ENCODE data around the gene RALBP1.
A peak's percentile ranks its signal among the peaks of the same experiment; 100 is the strongest.

Gene RALBP1

DNA sequence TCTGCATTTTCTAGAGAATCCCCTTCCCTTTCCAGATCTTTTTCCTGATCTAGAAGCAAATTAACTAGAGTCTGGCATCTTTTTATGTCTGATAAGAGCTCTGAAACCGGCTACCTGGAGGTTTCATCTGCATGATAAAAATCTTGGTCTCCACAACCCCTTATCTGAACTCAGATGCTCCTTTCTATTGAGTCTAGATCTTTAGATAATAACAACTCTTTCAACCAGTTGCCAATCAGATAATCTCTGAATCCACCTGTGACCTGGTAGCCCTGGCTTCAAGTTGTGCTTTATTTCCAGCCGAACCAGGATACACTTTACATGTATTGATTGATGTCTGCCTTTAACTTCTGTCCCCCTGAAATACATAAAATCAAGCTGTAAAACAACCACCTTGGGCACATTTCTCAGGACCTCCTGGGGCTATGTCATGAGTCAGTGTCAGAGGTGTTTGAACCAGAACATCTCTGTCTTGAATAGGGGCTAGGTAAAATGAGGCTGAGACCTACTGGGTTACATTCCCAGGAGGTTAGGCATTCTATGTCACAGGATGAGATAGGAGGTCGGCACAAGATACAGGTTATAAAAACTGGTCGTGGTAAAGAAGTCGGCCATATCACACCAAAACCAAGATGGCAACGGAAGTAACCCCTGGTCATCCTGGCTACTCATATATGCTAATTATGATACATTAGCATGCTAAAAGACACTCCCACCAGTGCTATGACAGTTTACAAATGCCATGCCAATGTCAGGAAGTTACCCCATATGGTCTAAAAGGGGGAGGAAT, 20.8 kb downstream of the RALBP1 start:
- no peaks in the 10 kb centered on the region for H3K27me3 Mint-ChIP-seq
- H3K27ac Mint-ChIP-seq = peak overlapping the region in 1 of 2 donors; percentile 26
- no peak overlapping the region for H3K4me3 Mint-ChIP-seq
- H3K9me3 Mint-ChIP-seq = no peaks in the 10 kb centered on the region
- H3K4me1 Mint-ChIP-seq (ENCODE audit: low read depth in 2 of 2) = peaks cover 27 to 43% of the 10 kb centered on the region in 2 donors
- peaks cover 9% of the 10 kb centered on the region for H3K36me3 Mint-ChIP-seq (ENCODE audit: insufficient read depth)
- ATAC-seq (replicated peaks) (no peak), DNase-seq (no peak)

GRCh38 chr18:9506046-9506792, 30.9 kb downstream of the RALBP1 start:
- H3K27me3 Mint-ChIP-seq = no peaks in the 10 kb centered on the region
- no peak overlapping the region for H3K4me3 Mint-ChIP-seq
- H3K27ac Mint-ChIP-seq = no peak overlapping the region
- no peaks in the 10 kb centered on the region for H3K36me3 Mint-ChIP-seq (ENCODE audit: insufficient read depth)
- H3K9me3 Mint-ChIP-seq = no peaks in the 10 kb centered on the region
- peaks cover 17 to 43% of the 10 kb centered on the region in 2 donors for H3K4me1 Mint-ChIP-seq (ENCODE audit: low read depth in 2 of 2)
- ATAC-seq (replicated peaks) (no peak), DNase-seq (no peak)

DNA sequence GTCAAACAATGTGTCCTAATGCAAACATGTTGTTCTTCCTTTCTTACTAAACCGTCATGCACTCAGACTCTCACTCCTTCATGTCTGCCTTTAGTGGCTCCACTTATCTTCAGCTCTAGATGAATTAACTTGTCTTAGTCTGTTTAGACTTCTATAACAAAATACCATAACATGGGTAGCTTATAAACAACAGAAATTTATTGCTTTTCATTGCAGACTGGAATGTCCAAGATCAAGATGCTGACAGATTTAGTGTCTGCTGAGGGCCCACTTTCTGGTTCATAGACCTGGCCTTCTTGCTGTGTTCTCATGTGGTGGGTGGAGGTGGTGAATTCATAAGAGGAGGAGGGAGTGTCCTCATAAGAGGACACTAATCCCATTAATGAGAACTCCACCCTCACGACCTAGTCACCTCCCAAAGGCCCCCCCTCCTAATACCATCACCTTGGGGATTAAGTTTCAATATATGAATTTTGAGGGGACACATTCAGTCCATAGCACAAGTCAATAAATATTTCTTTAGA, 32.3 kb downstream of the RALBP1 start:
- no peak for DNase-seq
- no peaks in the 10 kb centered on the region for H3K27me3 Mint-ChIP-seq
- H3K36me3 Mint-ChIP-seq (ENCODE audit: insufficient read depth) = no peaks in the 10 kb centered on the region
- ATAC-seq (replicated peaks) = no peak
- H3K4me1 Mint-ChIP-seq (ENCODE audit: low read depth in 2 of 2) = peaks cover 19 to 42% of the 10 kb centered on the region in 2 donors
- peak overlapping the region; percentile 21 to 93 for H3K27ac Mint-ChIP-seq
- H3K4me3 Mint-ChIP-seq = no peak overlapping the region
- no peaks in the 10 kb centered on the region for H3K9me3 Mint-ChIP-seq

DNA sequence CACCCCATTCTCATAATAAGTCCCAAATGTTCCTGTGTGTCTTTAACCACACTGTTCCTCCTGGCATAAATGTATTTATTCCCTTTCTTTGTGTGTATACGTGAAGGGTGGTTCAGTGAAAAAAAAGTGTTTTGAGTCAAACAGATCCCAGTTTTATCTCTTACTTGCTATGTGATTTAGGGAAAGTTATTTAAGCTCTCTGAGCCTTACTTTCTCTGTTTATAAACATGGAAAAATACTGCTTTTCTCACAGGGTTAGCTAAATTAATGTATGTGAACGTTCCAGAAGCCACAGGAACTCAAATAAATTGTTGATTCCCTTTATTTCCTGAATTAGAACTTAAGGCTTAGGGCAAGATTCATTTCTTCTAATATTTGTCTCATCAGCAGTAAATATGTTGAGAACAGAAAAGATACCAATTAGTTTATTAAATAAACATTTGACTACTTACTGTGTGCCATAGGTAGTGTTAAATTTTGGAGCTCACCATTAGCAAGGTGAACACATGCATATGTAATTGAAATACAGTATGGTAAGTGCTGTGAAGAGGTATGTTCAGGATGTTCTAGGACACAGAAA, 33.2 kb downstream of the RALBP1 start:
- ATAC-seq (replicated peaks) (no peak), DNase-seq (no peak)
- Mint-ChIP-seq H3K36me3 (ENCODE audit: insufficient read depth) (peaks cover 3% of the 10 kb centered on the region), H3K4me3 (no peak overlapping the region), H3K4me1 (ENCODE audit: low read depth in 2 of 2) (peaks cover 17 to 36% of the 10 kb centered on the region in 2 donors), H3K9me3 (no peaks in the 10 kb centered on the region), H3K27ac (peak overlapping the region; percentile 30 to 93), H3K27me3 (no peaks in the 10 kb centered on the region)

GRCh38 chr18:9513971-9514512, 38.7 kb downstream of the RALBP1 start:
- ATAC-seq (replicated peaks) (no peak), DNase-seq (no peak)
- Mint-ChIP-seq H3K9me3 (no peaks in the 10 kb centered on the region), H3K36me3 (ENCODE audit: insufficient read depth) (peaks cover 13% of the 10 kb centered on the region), H3K4me1 (ENCODE audit: low read depth in 2 of 2) (peaks cover 3 to 7% of the 10 kb centered on the region in 2 donors), H3K27ac (no peak overlapping the region), H3K27me3 (no peaks in the 10 kb centered on the region), H3K4me3 (no peak overlapping the region)

- Mint-ChIP-seq H3K4me3 (no peak overlapping the region), H3K27ac (no peak overlapping the region), H3K27me3 (no peaks in the 10 kb centered on the region), H3K36me3 (ENCODE audit: insufficient read depth) (peaks cover 13% of the 10 kb centered on the region), H3K9me3 (no peaks in the 10 kb centered on the region), H3K4me1 (ENCODE audit: low read depth in 2 of 2) (peaks cover under 1 to 4% of the 10 kb centered on the region in 2 donors)
- ATAC-seq (replicated peaks) (peak; percentile 67), DNase-seq (peak; percentile 8 to 20 (median 15))
Measured at GRCh38 chr18:9516437-9517064, 41.2 kb downstream of the RALBP1 start.

DNA sequence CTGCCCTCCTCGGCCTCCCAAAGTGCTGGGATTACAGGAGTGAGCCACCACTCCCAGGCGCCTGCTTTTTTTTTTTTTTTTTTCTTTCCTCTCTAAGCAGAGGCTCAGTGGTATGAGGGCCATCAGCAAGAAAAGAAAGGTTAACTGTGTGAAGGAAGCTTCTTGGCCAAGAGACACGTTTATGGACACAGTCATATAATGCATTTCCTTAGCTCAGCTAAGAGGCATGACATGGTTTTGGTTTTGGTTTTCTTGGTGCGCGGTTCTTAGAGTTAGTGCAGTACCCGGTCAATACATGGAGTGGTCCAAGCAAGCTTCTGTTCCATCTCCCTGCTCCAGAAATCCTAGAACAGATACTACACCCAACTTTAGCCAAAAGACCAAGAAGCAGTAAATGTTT, 42.6 kb downstream of the RALBP1 start:
- ATAC-seq (replicated peaks) = no peak
- Mint-ChIP-seq H3K4me3 (no peak overlapping the region), H3K27me3 (no peaks in the 10 kb centered on the region), H3K36me3 (ENCODE audit: insufficient read depth) (peaks cover 13% of the 10 kb centered on the region), H3K27ac (no peak overlapping the region), H3K9me3 (no peaks in the 10 kb centered on the region), H3K4me1 (ENCODE audit: low read depth in 2 of 2) (peaks cover 0 to 4% of the 10 kb centered on the region in 2 donors)
- DNase-seq = no peak

GRCh38 chr18:9519399-9519798, 44.1 kb downstream of the RALBP1 start:
- Mint-ChIP-seq H3K9me3 (no peaks in the 10 kb centered on the region), H3K4me3 (no peak overlapping the region), H3K36me3 (ENCODE audit: insufficient read depth) (peaks cover 16% of the 10 kb centered on the region), H3K27me3 (no peaks in the 10 kb centered on the region), H3K4me1 (ENCODE audit: low read depth in 2 of 2) (peaks cover 0 to 4% of the 10 kb centered on the region in 2 donors), H3K27ac (no peak overlapping the region)
- ATAC-seq (replicated peaks) = no peak
- no peak for DNase-seq

GRCh38 chr18:9520666-9521065, 45.4 kb downstream of the RALBP1 start:
- DNase-seq (no peak), ATAC-seq (replicated peaks) (no peak)
- Mint-ChIP-seq H3K4me3 (no peak overlapping the region), H3K9me3 (no peaks in the 10 kb centered on the region), H3K36me3 (ENCODE audit: insufficient read depth) (peaks cover 26% of the 10 kb centered on the region), H3K27ac (peak overlapping the region in 1 of 2 donors; percentile 31), H3K4me1 (ENCODE audit: low read depth in 2 of 2) (peaks cover 0 to 4% of the 10 kb centered on the region in 2 donors), H3K27me3 (no peaks in the 10 kb centered on the region)

DNA sequence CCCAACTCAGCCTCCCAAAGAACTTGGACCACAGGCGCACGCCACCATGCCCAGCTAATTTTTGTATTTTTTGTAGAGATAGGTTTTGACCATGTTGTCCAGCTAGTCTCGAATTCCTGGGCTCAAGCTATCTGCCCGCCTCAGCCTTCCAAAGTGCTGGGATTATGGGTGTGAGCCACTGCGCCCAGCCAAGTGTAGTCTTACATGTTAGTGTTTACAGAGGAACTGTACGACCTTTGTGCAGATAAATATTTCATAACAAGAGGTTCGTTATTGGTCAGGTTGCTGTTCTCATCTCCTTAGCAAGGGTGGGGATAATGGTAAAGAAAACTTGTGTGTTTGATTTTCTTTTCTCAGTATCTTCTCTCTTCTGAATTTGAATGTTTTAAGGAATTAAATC, 46.5 kb downstream of the RALBP1 start:
- Mint-ChIP-seq H3K36me3 (ENCODE audit: insufficient read depth) (peaks cover 33% of the 10 kb centered on the region), H3K9me3 (no peaks in the 10 kb centered on the region)

GRCh38 chr18:9522952-9523351, 47.6 kb downstream of the RALBP1 start:
- peaks cover 37% of the 10 kb centered on the region for H3K36me3 Mint-ChIP-seq (ENCODE audit: insufficient read depth)
- H3K4me1 Mint-ChIP-seq (ENCODE audit: low read depth in 2 of 2) = peaks cover 0 to 4% of the 10 kb centered on the region in 2 donors
- no peak overlapping the region for H3K27ac Mint-ChIP-seq
- no peaks in the 10 kb centered on the region for H3K27me3 Mint-ChIP-seq
- no peak for DNase-seq
- ATAC-seq (replicated peaks) = no peak
- H3K4me3 Mint-ChIP-seq = no peak overlapping the region
- no peaks in the 10 kb centered on the region for H3K9me3 Mint-ChIP-seq

More for the DNA sequence above, 46.5 kb downstream of the RALBP1 start:
- ATAC-seq (replicated peaks) = no peak
- H3K4me1 Mint-ChIP-seq (ENCODE audit: low read depth in 2 of 2) = peaks cover 0 to 4% of the 10 kb centered on the region in 2 donors
- no peak overlapping the region for H3K4me3 Mint-ChIP-seq
- H3K27me3 Mint-ChIP-seq = no peaks in the 10 kb centered on the region
- H3K27ac Mint-ChIP-seq = peak overlapping the region in 1 of 2 donors; percentile 20
- DNase-seq = no peak

DNA sequence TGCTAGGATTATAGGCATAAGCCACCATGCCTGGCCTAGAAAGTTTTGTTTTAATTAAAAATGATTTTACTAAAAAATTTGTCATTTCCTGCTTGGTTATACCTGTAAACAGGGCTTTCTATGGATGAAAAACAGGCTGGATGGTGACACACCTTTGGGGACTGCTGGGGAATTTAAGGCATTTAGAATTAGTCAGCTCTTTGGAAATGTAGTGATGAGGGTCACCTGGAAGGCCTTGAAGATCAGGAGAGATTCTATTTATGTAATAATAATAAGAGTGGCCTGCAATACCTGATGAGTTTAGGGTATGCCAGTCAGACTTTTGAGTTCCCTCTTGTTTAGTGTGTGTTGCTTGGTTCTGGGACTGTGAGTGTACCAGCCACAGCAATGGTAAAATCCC, 51.1 kb downstream of the RALBP1 start:
- DNase-seq (no peak), ATAC-seq (replicated peaks) (no peak)
- no peaks in the 10 kb centered on the region for H3K4me1 Mint-ChIP-seq (ENCODE audit: low read depth in 2 of 2)
- H3K9me3 Mint-ChIP-seq = no peaks in the 10 kb centered on the region
- H3K27me3 Mint-ChIP-seq = no peaks in the 10 kb centered on the region
- peaks cover 49% of the 10 kb centered on the region for H3K36me3 Mint-ChIP-seq (ENCODE audit: insufficient read depth)
- no peak overlapping the region for H3K4me3 Mint-ChIP-seq
- H3K27ac Mint-ChIP-seq = no peak overlapping the region

Data from effector memory CD8-positive, alpha-beta T cell (primary cell).